Measurements from ENCODE around the gene LMTK3.

DNA sequence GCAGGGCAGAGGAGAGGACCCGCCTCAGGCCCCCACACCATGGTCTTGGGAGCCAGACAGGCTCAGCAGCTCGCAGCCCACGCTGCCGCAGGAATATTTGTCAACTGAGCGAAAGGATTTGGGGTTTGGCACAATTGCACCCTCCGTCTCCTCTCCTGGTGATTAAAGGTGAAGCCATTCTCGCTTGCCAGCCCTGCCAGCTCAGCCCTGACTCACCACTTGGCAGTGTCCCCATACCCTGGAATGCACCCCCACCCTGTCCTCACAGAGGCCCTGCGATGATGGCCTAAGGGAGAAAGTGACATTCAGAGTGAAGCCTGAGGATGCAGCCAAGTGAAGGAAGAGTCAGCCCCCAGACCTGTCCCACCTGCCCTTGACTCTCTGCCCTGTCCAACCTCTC, 23.7 kb downstream of the LMTK3 start:
- TF ChIP-seq CTCF (IDR thresholded peaks at IDR 0.05) = no peak
- TF ChIP-seq POLR2AphosphoS5 (IDR thresholded peaks at IDR 0.05; ENCODE audit: low read depth, low read length) = peak; percentile 67; the same call in 1 of the 2 replicates
